ENCODE data around the gene FAM200A.

Gene FAM200A

GRCh38 chr7:99543081-99543671 lies 8.7 kb downstream of the FAM200A start:
- TF ChIP-seq ZNF561 (tag by site-specific recombination; IDR thresholded peaks at IDR 0.05; ENCODE audit: borderline replicate concordance) (no peak), ZNF214 (tag by site-specific recombination; IDR thresholded peaks at IDR 0.05; ENCODE audit: borderline replicate concordance) (no peak), ZNF248 (tag by site-specific recombination; IDR thresholded peaks at IDR 0.05) (no peak), ZNF394 (tag by site-specific recombination; IDR thresholded peaks at IDR 0.05; ENCODE audit: borderline replicate concordance) (no peak), ZNF530 (tag by site-specific recombination; IDR thresholded peaks at IDR 0.05; ENCODE audit: low read depth) (no peak), ZBTB17 (tag by site-specific recombination; IDR thresholded peaks at IDR 0.05) (no peak), ZNF175 (tag by site-specific recombination; IDR thresholded peaks at IDR 0.05) (no peak), SP3 (tag by site-specific recombination; IDR thresholded peaks at IDR 0.05) (no peak), ZNF302 (tag by site-specific recombination; IDR thresholded peaks at IDR 0.05; ENCODE audit: low read depth) (no peak), KLF16 (tag by site-specific recombination; IDR thresholded peaks at IDR 0.05) (no peak), ZNF513 (tag by site-specific recombination; IDR thresholded peaks at IDR 0.05) (no peak), ZNF629 (tag by site-specific recombination; IDR thresholded peaks at IDR 0.05) (no peak), ZNF791 (tag by site-specific recombination; IDR thresholded peaks at IDR 0.05) (no peak), ZFP69B (tag by site-specific recombination; IDR thresholded peaks at IDR 0.05) (no peak), ZNF24 (tag by site-specific recombination; IDR thresholded peaks at IDR 0.05) (no peak), ZNF112 (tag by site-specific recombination; IDR thresholded peaks at IDR 0.05) (no peak)
- TF ChIP-seq, protein P1, sequence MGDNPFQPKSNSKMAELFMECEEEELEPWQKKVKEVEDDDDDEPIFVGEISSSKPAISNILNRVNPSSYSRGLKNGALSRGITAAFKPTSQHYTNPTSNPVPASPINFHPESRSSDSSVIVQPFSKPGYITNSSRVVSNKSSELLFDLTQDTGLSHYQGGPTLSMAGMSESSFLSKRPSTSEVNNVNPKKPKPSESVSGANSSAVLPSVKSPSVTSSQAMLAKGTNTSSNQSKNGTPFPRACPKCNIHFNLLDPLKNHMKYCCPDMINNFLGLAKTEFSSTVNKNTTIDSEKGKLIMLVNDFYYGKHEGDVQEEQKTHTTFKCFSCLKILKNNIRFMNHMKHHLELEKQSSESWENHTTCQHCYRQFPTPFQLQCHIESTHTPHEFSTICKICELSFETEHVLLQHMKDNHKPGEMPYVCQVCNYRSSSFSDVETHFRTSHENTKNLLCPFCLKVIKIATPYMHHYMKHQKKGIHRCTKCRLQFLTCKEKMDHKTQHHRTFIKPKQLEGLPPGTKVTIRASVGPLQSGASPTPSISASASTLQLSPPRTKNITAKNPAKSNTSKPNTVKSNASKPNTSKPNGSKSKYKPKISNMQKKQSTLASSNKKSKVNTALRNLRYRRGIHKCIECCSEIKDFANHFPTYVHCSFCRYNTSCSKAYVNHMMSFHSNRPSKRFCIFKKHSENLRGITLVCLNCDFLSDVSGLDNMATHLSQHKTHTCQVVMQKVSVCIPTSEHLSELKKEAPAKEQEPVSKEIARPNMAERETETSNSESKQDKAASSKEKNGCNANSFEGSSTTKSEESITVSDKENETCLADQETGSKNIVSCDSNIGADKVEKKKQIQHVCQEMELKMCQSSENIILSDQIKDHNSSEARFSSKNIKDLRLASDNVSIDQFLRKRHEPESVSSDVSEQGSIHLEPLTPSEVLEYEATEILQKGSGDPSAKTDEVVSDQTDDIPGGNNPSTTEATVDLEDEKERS (tag by site-specific recombination; IDR thresholded peaks at IDR 0.05) = no peak
- ChIA-PET CTCF (interaction anchor here (0.6 kb wide), 1 partner anchor 683 kb away, joined by 3 read pairs; no protein-coding TSS in a partner anchor), POLR2A (interaction anchor here (0.5 to 1.0 kb wide), 2 partner anchors 9 to 522 kb away, joined by 3 to 6 read pairs; partner anchors contain the start of gene FAM200A)
- Histone ChIP-seq H3K9me3 (ENCODE audit: control insufficient read depth, insufficient read depth, low read depth, low read length) (no peaks in the 10 kb centered on the region), H3K4me3 (ENCODE audit: low read depth, low read length) (no peak overlapping the region), H3K27ac (ENCODE audit: extremely low read depth, low read depth, low read length) (no peak overlapping the region), H3K36me3 (ENCODE audit: control insufficient read depth in 2 of 2, insufficient read depth in 1 of 2, low read length in 2 of 2) (peaks cover 11 to 12% of the 10 kb centered on the region in 2 experiments), H3K4me1 (ENCODE audit: control insufficient read depth, insufficient read depth, low read length) (no peaks in the 10 kb centered on the region)

- no peaks in the 10 kb centered on the region for H3K9me3 ChIP-seq (ENCODE audit: control insufficient read depth, insufficient read depth, low read depth, low read length)
- POLR2A ChIA-PET = interaction anchor here (0.9 kb wide), 1 partner anchor 16 kb away, joined by 3 read pairs; no protein-coding TSS in a partner anchor
- H3K4me3 ChIP-seq (ENCODE audit: low read depth, low read length) = no peak overlapping the region
- CTCF ChIA-PET = no interaction called here
- H3K4me1 ChIP-seq (ENCODE audit: control insufficient read depth, insufficient read depth, low read length) = no peaks in the 10 kb centered on the region
- H3K36me3 ChIP-seq (ENCODE audit: control insufficient read depth in 2 of 2, insufficient read depth in 1 of 2, low read length in 2 of 2) = no peaks in the 10 kb centered on the region; a peak in 1 of 3 replicates
- TF ChIP-seq SP2 (tag by site-specific recombination; IDR thresholded peaks at IDR 0.05) = no peak
- no peak for TF ChIP-seq ZNF544 (tag by site-specific recombination; IDR thresholded peaks at IDR 0.05)
- TF ChIP-seq, protein P2, sequence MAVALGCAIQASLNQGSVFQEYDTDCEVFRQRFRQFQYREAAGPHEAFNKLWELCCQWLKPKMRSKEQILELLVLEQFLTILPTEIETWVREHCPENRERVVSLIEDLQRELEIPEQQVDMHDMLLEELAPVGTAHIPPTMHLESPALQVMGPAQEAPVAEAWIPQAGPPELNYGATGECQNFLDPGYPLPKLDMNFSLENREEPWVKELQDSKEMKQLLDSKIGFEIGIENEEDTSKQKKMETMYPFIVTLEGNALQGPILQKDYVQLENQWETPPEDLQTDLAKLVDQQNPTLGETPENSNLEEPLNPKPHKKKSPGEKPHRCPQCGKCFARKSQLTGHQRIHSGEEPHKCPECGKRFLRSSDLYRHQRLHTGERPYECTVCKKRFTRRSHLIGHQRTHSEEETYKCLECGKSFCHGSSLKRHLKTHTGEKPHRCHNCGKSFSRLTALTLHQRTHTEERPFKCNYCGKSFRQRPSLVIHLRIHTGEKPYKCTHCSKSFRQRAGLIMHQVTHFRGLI (tag by site-specific recombination; IDR thresholded peaks at IDR 0.05) = peak; percentile 53; the same call in 1 of the 2 replicates
- TF ChIP-seq ZFP69B (tag by site-specific recombination; IDR thresholded peaks at IDR 0.05) = no peak
- TF ChIP-seq GFI1B (tag by site-specific recombination; IDR thresholded peaks at IDR 0.05) = no peak
- TF ChIP-seq RBAK (tag by site-specific recombination; IDR thresholded peaks at IDR 0.05) = no peak
- H3K27ac ChIP-seq (ENCODE audit: extremely low read depth, low read depth, low read length) = no peak overlapping the region
Measured at GRCh38 chr7:99541212-99541611, 10.7 kb downstream of the FAM200A start.
